GM19455 (cell line): ENCODE measurements around the gene GTF2F1.
"Not testable (repeated sequence)": the region's sequence is repeated elsewhere in the genome, so short reads cannot be mapped to it uniquely, and the experiment has no call there.

Experiments
- ATAC-seq: cut with Tn5 transposase; IDR thresholded peaks from one replicate; pipeline ENCODE4 v1.9.1; 2021; ENCODE audit not compliant: unreplicated experiment

The GTF2F1 gene, protein sequence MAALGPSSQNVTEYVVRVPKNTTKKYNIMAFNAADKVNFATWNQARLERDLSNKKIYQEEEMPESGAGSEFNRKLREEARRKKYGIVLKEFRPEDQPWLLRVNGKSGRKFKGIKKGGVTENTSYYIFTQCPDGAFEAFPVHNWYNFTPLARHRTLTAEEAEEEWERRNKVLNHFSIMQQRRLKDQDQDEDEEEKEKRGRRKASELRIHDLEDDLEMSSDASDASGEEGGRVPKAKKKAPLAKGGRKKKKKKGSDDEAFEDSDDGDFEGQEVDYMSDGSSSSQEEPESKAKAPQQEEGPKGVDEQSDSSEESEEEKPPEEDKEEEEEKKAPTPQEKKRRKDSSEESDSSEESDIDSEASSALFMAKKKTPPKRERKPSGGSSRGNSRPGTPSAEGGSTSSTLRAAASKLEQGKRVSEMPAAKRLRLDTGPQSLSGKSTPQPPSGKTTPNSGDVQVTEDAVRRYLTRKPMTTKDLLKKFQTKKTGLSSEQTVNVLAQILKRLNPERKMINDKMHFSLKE

DNA sequence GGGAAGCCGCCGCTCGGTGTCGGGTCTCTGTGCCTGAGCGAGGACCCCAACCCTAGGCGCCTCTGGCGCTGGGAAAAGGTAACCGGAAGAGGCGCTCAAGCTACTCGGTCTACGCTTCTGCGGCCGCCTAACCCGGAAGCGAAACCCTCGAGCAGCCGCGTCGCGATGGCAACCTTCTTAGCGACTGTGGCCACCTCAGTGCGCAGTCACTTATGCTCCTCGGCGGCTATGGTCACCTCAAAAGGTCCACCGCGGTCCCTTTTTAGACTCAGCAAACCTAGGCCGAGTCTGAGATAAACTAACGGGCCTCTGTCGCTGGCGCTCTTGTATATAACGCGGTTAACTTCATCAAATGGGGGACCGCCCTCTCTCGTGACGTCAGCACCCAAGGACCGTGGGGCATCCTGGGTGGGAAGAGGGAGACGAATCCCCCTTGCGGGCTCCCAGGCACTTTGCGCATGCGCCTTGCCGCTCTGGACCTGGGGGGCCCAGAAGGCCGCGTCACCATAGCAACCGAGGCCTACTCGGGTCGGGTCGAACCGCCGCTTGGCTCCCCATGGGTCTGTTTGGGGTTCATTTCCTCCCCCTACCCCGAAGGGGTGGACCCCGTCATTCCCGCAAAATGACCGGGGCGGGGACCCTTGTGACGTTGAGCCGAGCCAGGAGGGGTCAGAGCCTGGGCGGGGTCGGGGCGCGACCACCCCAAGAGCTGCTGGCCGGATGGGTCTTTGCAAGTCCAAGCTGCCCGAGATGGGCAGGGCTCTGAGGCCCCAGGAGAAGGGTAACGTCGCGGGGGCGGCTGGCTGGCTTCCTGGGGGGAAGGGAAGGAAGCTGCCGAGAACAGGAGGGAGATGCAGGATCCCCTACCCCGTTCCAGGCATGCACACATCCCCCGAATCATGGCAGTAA is at the start of gene GTF2F1:
Gene GTF2F1 (minus strand): TSS at position 91 of the 909 bp plus-strand sequence. CDS start 169 bp downstream, outside the sequence.
- ATAC-seq, result peak; percentile 78

DNA sequence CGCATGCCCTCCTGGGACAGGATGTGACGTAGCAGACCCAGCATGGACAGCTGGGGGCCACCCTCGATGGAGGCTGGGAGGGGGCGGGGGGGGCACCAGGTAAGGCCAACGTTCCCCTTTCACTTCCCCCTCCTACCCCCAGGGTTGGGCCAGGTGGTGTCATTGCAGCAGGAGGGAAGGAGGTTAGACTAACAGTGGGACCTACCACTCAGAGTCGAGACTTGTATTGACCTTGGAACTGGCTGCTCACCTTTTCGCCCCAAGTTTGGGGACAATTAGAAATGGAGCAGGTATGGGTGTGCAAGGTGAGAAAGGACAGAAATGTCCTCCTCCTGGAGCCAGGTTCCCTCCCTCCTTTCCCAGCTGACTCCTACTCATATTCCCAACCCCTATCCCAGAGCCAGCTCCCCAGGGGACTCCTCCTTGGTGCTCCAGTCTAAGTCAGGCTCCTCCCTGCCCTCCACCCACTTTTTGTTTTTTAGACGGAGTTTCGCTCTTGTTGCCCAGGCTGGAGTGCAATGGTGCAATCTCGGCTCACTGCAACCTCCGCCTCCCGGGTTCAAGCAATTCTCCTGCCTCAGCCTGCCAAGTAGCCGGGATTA is 49.2 kb upstream of the GTF2F1 start:
- ATAC-seq, result no peak

DNA sequence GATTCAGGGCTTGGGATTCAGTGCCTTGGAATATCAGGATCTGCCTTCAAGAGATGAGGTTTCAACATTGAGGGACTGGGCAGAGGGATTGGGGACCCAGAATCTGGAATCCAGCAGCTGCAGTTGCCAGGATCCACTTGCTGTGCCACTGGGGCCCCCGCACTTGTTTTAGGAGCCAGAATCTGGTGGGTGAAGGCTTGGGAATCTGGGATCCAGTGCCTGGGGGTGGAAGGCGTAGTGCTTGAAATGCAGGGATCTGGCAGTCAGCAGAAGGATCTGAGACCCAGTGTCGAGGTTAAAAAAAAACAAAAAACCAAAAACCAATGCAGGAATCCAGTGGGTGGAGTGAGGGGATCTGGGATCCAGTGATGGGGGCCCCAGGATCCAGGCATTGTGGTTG is 47.9 kb upstream of the GTF2F1 start:
- ATAC-seq, result no peak

DNA sequence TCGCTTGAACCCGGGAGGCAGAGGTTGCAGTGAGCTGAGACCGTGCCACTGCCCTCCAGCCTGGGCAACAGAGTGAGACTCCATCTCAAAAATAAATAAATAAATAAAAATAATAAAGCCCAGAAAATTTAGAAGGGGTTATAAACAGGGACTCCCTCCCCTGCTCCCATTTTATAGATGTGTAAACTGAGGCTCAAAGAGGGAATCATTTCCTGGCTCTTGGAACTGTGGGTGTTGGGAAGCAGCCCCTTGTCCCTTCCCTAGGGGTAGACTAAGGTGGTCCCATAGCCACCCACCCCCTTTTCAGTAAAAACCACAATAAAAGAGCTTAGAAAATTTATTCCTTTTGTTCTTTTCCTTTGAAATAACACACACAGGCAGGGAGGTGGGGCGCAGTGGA is 46.8 kb upstream of the GTF2F1 start:
- ATAC-seq, result no peak

DNA sequence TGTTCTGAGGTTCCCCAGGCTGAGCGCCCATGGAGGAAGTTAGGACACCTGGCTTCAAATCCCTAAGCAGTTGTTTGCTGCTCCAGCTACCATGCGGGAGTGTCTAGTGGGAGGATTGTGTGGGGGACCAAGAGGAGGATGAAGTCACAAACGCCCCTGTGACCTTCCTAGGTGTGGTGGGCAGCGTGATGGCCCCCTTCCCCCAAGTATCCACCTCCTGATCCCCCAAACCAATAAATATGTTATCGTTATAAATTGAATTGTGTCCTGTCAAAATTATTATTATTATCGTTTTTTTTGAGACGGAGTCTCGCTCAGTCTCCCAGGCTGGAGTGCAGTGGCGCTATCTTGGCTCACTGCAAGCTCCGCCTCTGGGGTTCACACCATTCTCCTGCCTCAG is 40.7 kb upstream of the GTF2F1 start, which contains the start of gene SLC25A41:
Gene SLC25A41 (minus strand): TSS at position 101 of the 400 bp plus-strand sequence. CDS start 70 bp downstream, at position 31.
- ATAC-seq, result no peak

DNA sequence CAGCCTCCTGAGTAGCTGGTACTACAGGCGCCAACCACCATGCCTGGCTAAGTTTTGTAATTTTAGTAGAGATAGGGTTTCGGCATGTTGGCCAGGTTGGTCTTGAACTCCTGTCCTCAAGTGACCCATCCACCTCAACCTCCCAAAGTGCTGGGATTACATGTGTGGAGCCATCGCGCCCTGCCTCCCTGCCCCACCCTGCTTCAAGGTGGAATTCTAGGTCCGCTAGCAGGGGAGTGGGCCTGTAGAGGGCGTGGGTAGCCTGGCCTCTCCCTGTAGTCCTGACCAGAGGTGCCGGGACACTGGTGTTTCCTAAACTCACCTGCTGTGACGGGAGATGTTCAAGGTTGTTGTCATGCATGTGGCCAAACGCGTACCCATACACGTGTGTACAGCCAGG is 40.2 kb upstream of the GTF2F1 start:
- ATAC-seq, result no peak

DNA sequence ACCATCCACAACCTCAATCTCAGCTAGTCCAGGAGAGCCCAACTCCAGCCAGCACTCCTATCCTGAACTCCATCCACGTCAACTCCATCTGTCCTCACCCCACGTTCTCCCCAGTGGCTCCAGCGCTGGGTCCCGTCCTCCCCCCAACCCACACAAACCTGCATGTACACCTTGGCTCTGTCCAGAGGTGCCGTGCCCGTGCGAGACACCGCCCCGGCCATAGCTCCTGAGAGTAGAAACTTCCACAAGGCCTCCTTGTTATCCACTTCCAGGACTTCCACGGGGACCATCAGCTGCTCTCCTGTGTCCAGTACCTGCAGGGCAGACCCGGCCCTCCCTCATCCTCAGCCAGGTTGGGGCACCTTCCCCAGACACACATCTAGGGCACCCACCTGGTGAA is 38.9 kb upstream of the GTF2F1 start:
- ATAC-seq, result no peak

DNA sequence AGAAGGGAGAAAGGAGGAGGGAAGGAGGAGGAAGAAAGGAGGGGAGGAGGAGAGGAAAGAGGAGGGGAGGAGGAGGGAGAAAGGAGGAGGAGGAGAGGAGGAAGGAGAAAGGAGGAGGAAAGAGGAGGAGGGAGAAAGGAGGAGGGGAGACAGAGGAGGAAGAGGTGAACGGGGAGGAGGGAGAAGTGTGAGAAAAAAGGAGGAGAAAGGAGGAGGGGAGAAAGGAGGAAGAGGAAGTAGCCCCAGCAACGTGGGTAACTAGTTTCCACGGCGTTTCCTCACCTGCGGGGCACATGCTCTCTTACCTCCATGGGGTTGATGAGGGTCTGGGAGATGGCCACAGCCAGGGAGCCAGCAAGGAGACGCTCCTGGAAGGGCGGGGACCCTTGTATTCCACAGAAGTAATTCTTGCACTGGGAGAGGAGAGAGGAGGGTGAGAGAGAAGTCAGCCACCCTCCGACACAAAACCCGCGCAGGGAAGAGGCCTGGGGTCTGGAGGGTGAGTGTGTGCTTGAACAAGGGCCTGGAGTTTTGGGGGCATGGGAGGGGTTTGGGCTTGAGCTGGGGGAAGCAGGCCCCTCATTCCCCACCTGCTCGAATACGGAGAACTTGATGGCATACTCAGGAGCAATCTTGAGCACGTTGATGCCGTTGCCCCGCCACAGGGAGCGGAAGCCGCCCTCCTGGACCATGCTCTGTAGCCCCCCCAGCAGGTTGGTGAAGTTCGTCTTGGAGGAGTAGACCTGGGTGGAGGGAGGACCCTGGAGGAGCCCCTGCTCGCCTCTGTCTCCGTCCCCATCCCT is 36.7 kb upstream of the GTF2F1 start:
- ATAC-seq, result no peak

DNA sequence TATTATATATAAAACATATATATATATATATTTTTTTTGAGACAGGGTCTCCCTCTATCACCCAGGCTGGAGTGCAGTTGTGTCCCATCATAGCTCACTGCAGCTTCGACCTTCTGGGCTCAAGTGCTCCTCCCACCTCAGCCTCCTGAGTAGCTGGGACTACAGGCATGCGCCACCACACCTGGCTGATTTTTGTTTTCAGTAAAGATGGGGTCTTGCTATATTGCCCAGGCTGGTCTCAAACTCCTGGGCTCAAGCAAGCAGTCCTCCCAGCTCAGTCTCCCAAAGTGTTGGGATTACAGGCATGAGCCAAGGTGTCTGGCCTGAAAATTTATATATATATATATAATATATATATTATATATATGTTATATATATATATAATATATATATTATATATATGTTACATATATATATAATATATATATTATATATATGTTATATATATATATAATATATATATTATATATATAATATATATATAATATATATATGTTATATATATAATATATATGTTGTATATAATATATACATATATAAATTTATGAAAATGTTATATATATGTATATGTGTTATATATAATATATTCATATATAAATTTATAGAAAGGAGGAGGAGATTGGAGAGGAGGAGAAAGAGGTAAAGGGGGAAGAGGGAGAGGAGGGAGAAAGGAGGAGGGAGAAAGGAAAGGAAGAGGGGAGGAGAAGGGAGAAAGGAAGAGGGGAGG is 35.9 kb upstream of the GTF2F1 start:
- not testable (repeated sequence) for ATAC-seq

DNA sequence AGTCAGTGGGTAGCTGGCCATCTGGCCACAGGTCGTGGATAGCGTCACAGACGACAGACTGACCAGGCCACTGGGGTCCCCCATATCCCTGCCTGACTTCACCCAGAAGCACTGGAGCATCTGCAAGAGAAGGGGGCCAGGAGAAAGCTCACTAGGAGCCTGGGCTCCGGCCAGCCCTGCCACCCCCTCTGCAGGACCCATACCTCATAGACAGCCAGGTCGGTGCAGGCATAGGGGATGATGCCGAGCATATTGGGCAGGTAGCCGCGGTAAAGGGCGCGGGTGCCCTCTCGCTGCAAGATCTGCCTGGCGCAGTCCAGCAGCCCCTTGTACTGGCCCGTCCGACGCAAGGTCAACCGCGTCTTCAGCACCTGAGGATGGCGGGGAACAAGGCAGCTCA is 34.2 kb upstream of the GTF2F1 start:
- no peak for ATAC-seq

DNA sequence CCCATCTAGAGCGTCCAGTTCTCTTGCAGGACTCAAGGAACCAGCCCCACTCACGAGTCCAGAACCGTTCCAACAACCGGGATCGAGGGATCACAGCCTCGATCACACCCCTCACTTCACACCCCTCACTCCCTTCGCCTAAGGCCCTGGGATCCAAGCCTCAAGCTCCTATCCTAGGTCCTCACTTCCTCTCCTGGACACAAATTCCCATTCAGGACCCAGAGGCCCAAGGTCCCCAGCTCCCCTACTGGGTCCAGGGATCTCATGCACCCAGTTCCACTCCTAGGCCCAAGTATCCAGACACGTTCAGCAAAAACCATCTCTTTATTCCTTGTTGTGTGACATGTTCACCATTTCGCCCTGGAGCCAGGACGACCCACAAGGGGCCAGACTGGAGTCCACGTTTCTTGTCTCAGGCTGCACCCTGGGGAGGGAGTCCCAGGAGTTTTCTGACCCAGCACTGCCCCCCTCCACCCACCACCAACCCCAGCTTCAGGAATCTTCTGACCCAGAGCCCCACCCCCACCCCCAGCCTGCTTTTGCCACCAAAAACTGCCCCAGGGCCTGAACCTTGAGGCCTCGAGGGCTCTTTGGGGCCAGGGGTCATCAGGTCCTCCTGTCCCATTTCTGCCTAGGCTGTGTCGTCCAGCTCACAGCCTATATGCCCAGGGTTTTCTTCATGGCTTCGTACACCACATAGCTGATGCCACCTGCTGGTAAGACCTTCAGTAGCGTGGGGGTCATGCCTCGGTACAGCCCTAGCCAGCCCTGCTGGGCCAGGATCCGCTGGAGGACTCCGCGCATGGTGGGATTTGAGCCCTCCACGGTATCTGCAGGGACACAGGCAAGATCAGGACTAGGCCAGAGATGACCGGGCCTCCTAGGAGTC is 33.0 kb upstream of the GTF2F1 start:
- no peak for ATAC-seq

DNA sequence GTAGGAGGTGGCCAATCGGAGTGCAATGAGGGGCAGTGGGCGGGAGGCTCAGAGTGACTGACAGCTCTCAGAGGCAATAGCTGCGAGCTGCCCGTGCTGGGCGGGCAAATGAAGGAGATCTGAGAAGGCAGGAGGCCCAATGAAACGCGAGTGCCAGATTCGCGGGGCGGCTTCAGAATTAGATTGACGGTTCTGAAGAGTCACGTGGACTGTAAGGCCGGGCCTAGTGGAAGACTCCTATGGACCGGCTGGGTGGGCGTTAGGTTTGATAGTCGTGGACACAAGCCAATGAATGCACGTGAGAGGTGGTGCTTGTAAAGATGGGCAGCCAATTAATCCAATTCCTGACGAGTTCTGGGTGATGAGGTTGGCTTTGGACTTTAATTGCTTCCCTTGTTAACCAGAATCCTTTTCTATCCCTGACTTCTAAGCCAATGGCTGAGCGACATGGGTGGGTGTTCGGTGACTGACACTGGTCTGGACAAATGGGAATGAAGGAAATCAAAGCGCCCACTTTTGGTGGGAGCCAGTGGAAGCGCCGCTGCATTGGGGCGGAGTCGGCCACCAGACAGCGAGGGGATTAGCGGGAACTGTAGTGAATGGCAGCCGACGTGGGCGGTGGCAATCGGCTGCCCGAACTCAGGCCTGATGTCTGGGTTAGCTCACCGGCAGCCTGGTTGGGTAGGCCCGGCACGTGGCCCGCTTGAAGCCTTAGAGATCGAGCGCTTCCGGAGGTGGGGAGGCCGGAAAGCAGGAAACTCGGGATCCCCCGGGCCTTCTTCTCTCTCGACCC is 32.2 kb upstream of the GTF2F1 start:
- peak; percentile 91 for ATAC-seq

DNA sequence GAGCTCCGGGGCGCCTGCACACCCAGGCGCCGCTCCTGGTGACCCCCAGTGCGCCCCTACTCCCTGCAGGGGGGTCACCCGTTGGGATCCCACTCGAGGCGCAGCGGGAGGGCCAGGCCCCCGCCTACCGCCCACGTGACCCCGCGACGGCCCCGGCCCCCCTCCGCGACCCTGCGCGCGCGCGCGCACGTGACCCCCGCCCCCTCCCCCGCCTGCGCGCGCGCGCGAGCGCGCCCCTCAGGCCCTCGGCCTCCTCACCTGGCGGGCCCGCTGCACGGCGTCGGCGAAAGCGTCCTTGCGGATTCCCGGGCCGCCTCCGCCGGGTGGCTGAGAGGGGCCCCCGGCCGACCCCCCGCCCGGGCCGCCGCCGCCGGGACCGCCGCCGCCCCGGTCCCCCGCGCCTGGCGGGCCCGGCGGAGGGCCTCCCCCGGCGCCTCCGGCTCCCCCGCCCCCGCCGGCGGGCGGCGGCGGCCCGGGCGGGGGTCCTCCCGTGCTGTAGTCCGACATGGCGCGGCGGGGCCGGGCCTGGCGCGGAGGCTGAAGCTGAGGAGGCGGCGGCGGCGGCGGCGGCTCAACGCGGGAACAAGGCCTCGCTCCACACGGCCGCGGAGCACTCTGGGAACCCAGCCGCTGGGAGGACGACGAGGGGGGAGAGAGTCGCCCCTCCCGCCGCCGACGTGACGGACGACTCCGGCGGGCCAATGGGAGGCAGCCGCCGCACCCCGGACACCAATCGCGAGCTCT is 31.4 kb upstream of the GTF2F1 start, which contains the start of gene KHSRP:
Gene KHSRP (minus strand): TSS at position 617 of the 744 bp plus-strand sequence. CDS start 110 bp downstream, at position 507.
- no peak for ATAC-seq

DNA sequence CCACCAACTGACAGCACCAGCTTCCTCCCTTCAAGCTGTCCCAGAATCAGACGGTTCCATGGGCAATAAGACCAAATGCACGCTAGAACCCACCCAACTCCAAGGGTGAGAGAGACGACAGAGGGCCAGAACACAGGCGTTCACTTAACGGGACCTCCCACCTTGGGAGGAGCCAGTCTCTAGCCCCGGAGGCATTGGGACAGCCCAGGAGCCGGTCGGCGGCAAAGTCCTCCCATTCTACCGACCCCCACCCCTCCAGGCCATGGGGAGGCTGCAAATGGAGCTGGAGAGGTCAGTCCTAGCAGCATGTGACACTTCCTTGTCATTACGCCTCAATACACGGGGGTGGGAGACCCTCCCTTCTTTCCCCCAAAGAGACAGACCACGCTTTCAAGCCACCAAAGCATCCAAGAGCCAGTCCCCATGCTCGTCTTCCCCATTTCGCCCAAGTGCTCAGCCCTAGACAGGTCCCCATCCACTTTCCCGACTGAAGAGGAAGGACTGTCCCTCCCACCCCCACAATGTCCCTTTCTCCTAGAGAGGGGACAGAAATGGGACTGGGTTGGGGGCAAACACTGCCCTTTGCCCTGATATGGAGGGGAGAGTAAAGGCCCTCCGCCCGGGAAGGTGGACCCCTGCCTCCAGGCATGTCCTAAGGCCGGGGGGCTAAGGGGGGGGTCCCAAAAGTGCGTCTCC is 30.7 kb upstream of the GTF2F1 start:
- no peak for ATAC-seq

DNA sequence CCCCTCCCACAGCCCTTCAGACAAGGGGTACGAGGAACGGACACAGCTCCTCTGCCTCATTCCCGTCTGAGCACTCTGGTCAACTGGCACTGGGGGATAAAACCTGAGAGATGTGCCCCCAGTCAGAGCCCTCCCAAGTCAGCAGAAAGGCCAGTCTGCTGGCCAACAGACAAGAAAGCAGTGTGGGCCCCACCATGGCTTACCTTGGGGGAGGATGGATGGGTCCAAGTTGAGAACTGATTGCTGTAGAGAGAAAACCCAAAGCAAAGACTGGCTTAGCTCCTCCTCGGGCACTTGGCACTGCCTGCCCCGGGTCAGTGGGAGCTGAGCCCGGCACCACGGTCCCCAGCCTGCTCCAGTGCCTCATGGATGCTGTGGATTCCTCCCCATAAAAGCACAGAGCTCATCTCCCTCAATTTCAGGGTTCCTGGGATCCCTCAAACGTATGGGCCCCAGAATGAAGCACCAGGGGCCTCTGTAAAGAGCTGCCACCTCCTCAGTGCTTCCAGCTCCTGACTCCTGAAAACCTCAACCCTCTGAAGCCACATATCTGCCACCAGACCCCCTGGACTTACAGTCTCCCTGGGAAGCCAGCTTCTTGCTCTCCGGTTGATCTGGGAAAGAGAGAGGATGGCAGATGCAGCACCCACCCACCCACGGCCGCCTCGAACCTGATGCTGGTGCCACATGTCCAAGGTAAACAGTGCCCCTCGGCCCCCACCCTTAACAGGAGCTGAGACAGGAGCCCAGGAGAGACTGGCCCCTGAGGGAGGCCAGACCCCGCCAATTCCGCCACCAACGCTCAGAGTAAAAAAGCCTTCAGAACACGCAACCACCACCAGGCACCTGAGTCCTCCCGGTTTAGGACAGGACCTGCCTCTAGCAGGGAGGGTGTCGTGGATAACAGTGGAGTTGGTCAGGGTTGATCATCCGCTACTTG is 28.4 kb upstream of the GTF2F1 start:
- no peak for ATAC-seq
